ENCODE results near the gene SLC4A1. TPM values are rescaled to one million over a fixed set of nuclear protein-coding genes. Genes with fewer than 3 reads are reported as not detected.
A peak's percentile ranks its signal among the peaks of the same experiment; 100 is the strongest.

Gene SLC4A1
- total RNA-seq, 2 donors from 2014 or later = not detected

- peak overlapping the region; percentile 81 for H3K4me3 Mint-ChIP-seq
- peaks cover 9% of the 10 kb centered on the region for H3K36me3 Mint-ChIP-seq
- DNase-seq (ENCODE audit: low spot score) = peak; percentile 91
- peak; percentile 78 to 86 for ATAC-seq
- no peaks in the 10 kb centered on the region for H3K27me3 Mint-ChIP-seq
- no peaks in the 10 kb centered on the region for H3K9me3 Mint-ChIP-seq
- H3K27ac Mint-ChIP-seq = peak overlapping the region; percentile 39 to 62
- peaks cover 43 to 49% of the 10 kb centered on the region in 2 donors for H3K4me1 Mint-ChIP-seq (ENCODE audit: low read depth in 2 of 2)
These were observed 49.4 kb downstream of the SLC4A1 start for GRCh38 chr17:44218344-44219107.

- Mint-ChIP-seq H3K36me3 (peaks cover 9% of the 10 kb centered on the region), H3K27me3 (no peaks in the 10 kb centered on the region), H3K9me3 (no peaks in the 10 kb centered on the region), H3K27ac (peak overlapping the region; percentile 39 to 62), H3K4me1 (ENCODE audit: low read depth in 2 of 2) (peaks cover 41 to 50% of the 10 kb centered on the region in 2 donors), H3K4me3 (peak overlapping the region; percentile 81)
- no peak for ATAC-seq
- no peak for DNase-seq (ENCODE audit: low spot score)
These were observed 50.1 kb downstream of the SLC4A1 start for GRCh38 chr17:44217738-44218343.

GRCh38 chr17:44216694-44217093 is 51.2 kb downstream of the SLC4A1 start:
- no peak for ATAC-seq
- peak overlapping the region; percentile 81 for H3K4me3 Mint-ChIP-seq
- H3K9me3 Mint-ChIP-seq = no peaks in the 10 kb centered on the region
- no peaks in the 10 kb centered on the region for H3K27me3 Mint-ChIP-seq
- H3K27ac Mint-ChIP-seq = peak overlapping the region; percentile 39 to 62
- peaks cover 9% of the 10 kb centered on the region for H3K36me3 Mint-ChIP-seq
- DNase-seq (ENCODE audit: low spot score) = no peak
- peaks cover 33 to 38% of the 10 kb centered on the region in 2 donors for H3K4me1 Mint-ChIP-seq (ENCODE audit: low read depth in 2 of 2)

- DNase-seq (ENCODE audit: low spot score) (no peak), ATAC-seq (no peak)
- Mint-ChIP-seq H3K4me1 (ENCODE audit: low read depth in 2 of 2) (peaks cover 32 to 33% of the 10 kb centered on the region in 2 donors), H3K27me3 (no peaks in the 10 kb centered on the region), H3K27ac (peak overlapping the region; percentile 39 to 62), H3K36me3 (peaks cover 9% of the 10 kb centered on the region), H3K9me3 (no peaks in the 10 kb centered on the region), H3K4me3 (peak overlapping the region; percentile 81)
These were observed 51.8 kb downstream of the SLC4A1 start for GRCh38 chr17:44216173-44216572.

GRCh38 chr17:44214896-44215295 is 53.0 kb downstream of the SLC4A1 start:
- Mint-ChIP-seq H3K27ac (peak overlapping the region; percentile 41 to 81), H3K36me3 (peaks cover 12% of the 10 kb centered on the region), H3K4me3 (no peak overlapping the region), H3K9me3 (no peaks in the 10 kb centered on the region), H3K4me1 (ENCODE audit: low read depth in 2 of 2) (peaks cover 37 to 39% of the 10 kb centered on the region in 2 donors), H3K27me3 (no peaks in the 10 kb centered on the region)
- no peak for ATAC-seq
- DNase-seq (ENCODE audit: low spot score) = no peak

- DNase-seq (ENCODE audit: low spot score) = no peak
- Mint-ChIP-seq H3K9me3 (no peaks in the 10 kb centered on the region), H3K36me3 (peaks cover 16% of the 10 kb centered on the region), H3K27me3 (no peaks in the 10 kb centered on the region), H3K4me3 (no peak overlapping the region), H3K4me1 (ENCODE audit: low read depth in 2 of 2) (peaks cover 42 to 46% of the 10 kb centered on the region in 2 donors), H3K27ac (peak overlapping the region; percentile 11 to 15)
- ATAC-seq = no peak
These were observed 53.8 kb downstream of the SLC4A1 start for GRCh38 chr17:44214230-44214494.

- H3K4me3 Mint-ChIP-seq = no peak overlapping the region
- peak overlapping the region; percentile 11 to 15 for H3K27ac Mint-ChIP-seq
- H3K4me1 Mint-ChIP-seq (ENCODE audit: low read depth in 2 of 2) = peaks cover 43 to 47% of the 10 kb centered on the region in 2 donors
These were observed 54.3 kb downstream of the SLC4A1 start for GRCh38 chr17:44213403-44214229.

GRCh38 chr17:44212507-44213402 is 55.2 kb downstream of the SLC4A1 start:
- Mint-ChIP-seq H3K9me3 (no peaks in the 10 kb centered on the region), H3K4me3 (no peak overlapping the region), H3K36me3 (peaks cover 23% of the 10 kb centered on the region), H3K27me3 (no peaks in the 10 kb centered on the region), H3K4me1 (ENCODE audit: low read depth in 2 of 2) (peaks cover 47 to 52% of the 10 kb centered on the region in 2 donors), H3K27ac (peak overlapping the region in 1 of 2 donors; percentile 11)
- DNase-seq (ENCODE audit: low spot score) (no peak), ATAC-seq (no peak)

More at GRCh38 chr17:44213403-44214229, 54.3 kb downstream of the SLC4A1 start:
- peaks cover 17% of the 10 kb centered on the region for H3K36me3 Mint-ChIP-seq
- DNase-seq (ENCODE audit: low spot score) (no peak), ATAC-seq (no peak)
- H3K27me3 Mint-ChIP-seq = no peaks in the 10 kb centered on the region
- H3K9me3 Mint-ChIP-seq = no peaks in the 10 kb centered on the region

- H3K4me1 Mint-ChIP-seq (ENCODE audit: low read depth in 2 of 2) = peaks cover 36 to 46% of the 10 kb centered on the region in 2 donors
- H3K9me3 Mint-ChIP-seq = no peaks in the 10 kb centered on the region
- H3K36me3 Mint-ChIP-seq = peaks cover 23% of the 10 kb centered on the region
- DNase-seq (ENCODE audit: low spot score) (no peak), ATAC-seq (no peak)
- H3K27ac Mint-ChIP-seq = peak overlapping the region; percentile 26 to 47
- peak overlapping the region; percentile 36 for H3K4me3 Mint-ChIP-seq
- no peaks in the 10 kb centered on the region for H3K27me3 Mint-ChIP-seq
These were observed 56.4 kb downstream of the SLC4A1 start for GRCh38 chr17:44211281-44212265.

GRCh38 chr17:44210342-44211192 is 57.4 kb downstream of the SLC4A1 start:
- H3K4me1 Mint-ChIP-seq (ENCODE audit: low read depth in 2 of 2) = peaks cover 33 to 43% of the 10 kb centered on the region in 2 donors
- H3K27me3 Mint-ChIP-seq = no peaks in the 10 kb centered on the region
- H3K4me3 Mint-ChIP-seq = peak overlapping the region; percentile 87
- H3K9me3 Mint-ChIP-seq = no peaks in the 10 kb centered on the region
- DNase-seq (ENCODE audit: low spot score) (peak; percentile 94), ATAC-seq (peak; percentile 97)
- H3K36me3 Mint-ChIP-seq = peaks cover 23% of the 10 kb centered on the region
- H3K27ac Mint-ChIP-seq = peak overlapping the region; percentile 83 to 88

GRCh38 chr17:44209786-44210341 is 58.1 kb downstream of the SLC4A1 start:
- peaks cover 18% of the 10 kb centered on the region for H3K36me3 Mint-ChIP-seq
- H3K4me1 Mint-ChIP-seq (ENCODE audit: low read depth in 2 of 2) = peaks cover 30 to 39% of the 10 kb centered on the region in 2 donors
- H3K4me3 Mint-ChIP-seq = peak overlapping the region; percentile 87
- no peaks in the 10 kb centered on the region for H3K27me3 Mint-ChIP-seq
- no peaks in the 10 kb centered on the region for H3K9me3 Mint-ChIP-seq
- peak; percentile 72 to 75 for ATAC-seq
- peak overlapping the region; percentile 83 to 88 for H3K27ac Mint-ChIP-seq
- no peak for DNase-seq (ENCODE audit: low spot score)
